Activated CD8-positive, alpha-beta memory T cell treated with anti-CD3 and anti-CD28 coated beads for 24 hours (primary cell): Measurements from ENCODE around the gene MYO18B.

ENCODE experiments used
- DNase-seq: peaks from one replicate; pipeline ENCODE4 v3.0.0-alpha.2; 2020

MYO18B gene

GRCh38 chr22:26057731-26058130 is 315.7 kb downstream of the MYO18B start:
- DNase-seq = no peak

GRCh38 chr22:26064048-26064447 is 322.1 kb downstream of the MYO18B start:
- DNase-seq = no peak

GRCh38 chr22:26065847-26066246 is 323.9 kb downstream of the MYO18B start:
- no peak for DNase-seq

GRCh38 chr22:26066534-26066933 is 324.5 kb downstream of the MYO18B start:
- DNase-seq = no peak

- DNase-seq = no peak
Observed at GRCh38 chr22:26068571-26068970, 326.6 kb downstream of the MYO18B start.

GRCh38 chr22:26072621-26073020 is 330.6 kb downstream of the MYO18B start:
- no peak for DNase-seq

GRCh38 chr22:26075251-26075650 is 333.3 kb downstream of the MYO18B start:
- no peak for DNase-seq

- no peak for DNase-seq
Observed at GRCh38 chr22:26079009-26079408, 337.0 kb downstream of the MYO18B start.
